Liver (tissue), 9 donors: ENCODE results near the gene ANKRD33B. TPM values are rescaled to one million over a fixed set of nuclear protein-coding genes. Genes with fewer than 3 reads are reported as not detected.

ENCODE experiments used
- DNase-seq: peaks from one replicate; pipeline ENCODE4 v3.0.0-alpha.2; 2017; ENCODE audit warnings: low spot score
- H3K27ac ChIP-seq, 2 donors: one replicate each; pipeline ENCODE4 v1.7.0; 2013; ENCODE audit warnings: inconsistent platforms in 2 of 2, low read length in 2 of 2, control low read depth in 1 of 2, low read depth in 1 of 2, mild to moderate bottlenecking in 1 of 2
- H3K27me3 ChIP-seq, 4 donors: one replicate each; pipeline versions ENCODE4 v1.6.1 to v1.7.0; 2013; ENCODE audit warnings: low read length in 3 of 4, inconsistent platforms in 1 of 4, mild to moderate bottlenecking in 1 of 4, moderate library complexity in 1 of 4; ENCODE audit not compliant: control insufficient read depth in 4 of 4, insufficient read depth in 4 of 4
- H3K36me3 ChIP-seq, 4 donors: one replicate each; pipeline versions ENCODE4 v1.6.1 to v1.7.0; 2013; ENCODE audit warnings: low read length in 3 of 4, mild to moderate bottlenecking in 3 of 4, low read depth in 1 of 4, moderate library complexity in 1 of 4; ENCODE audit not compliant: control insufficient read depth in 4 of 4, insufficient read depth in 3 of 4
- H3K4me1 ChIP-seq, 4 donors: one replicate each; pipeline versions ENCODE4 v1.6.1 to v1.7.0; 2013; ENCODE audit warnings: low read length in 3 of 4, mild to moderate bottlenecking in 3 of 4, moderate library complexity in 1 of 4; ENCODE audit not compliant: control insufficient read depth in 4 of 4, insufficient read depth in 4 of 4
- H3K4me3 ChIP-seq, 3 donors: one replicate each; pipeline versions ENCODE4 v1.6.1 to v1.7.0; 2013; ENCODE audit warnings: low read length in 3 of 3, control low read depth in 1 of 3, low read depth in 1 of 3, mild to moderate bottlenecking in 1 of 3
- H3K9ac ChIP-seq, 2 donors: one replicate each; pipeline ENCODE4 v1.7.0; 2013; ENCODE audit warnings: low read length in 2 of 2, mild to moderate bottlenecking in 2 of 2, moderate library complexity in 2 of 2, control low read depth in 1 of 2, low read depth in 1 of 2
- H3K9me3 ChIP-seq, 4 donors: one replicate each; pipeline versions ENCODE4 v1.6.1 to v1.7.0; 2013; ENCODE audit warnings: low read length in 3 of 4; ENCODE audit not compliant: control insufficient read depth in 4 of 4
- CTCF ChIP-seq: fragments of 150-350 bp; IDR thresholded peaks from 2 replicates; pipeline ENCODE4 v1.5.1; 2017; ENCODE audit warnings: improper control_type of control experiment, low read depth, low read length; ENCODE audit not compliant: missing input control
- EGR1 ChIP-seq, 2 donors: IDR thresholded peaks; 2 replicates each; pipeline ENCODE4 v1.6.1; 2016 to 2018; ENCODE audit warnings: antibody characterized with exemption in 2 of 2, low read depth in 2 of 2
- FOXA1 ChIP-seq: IDR thresholded peaks from 2 replicates; pipeline ENCODE4 v1.6.1; 2016; ENCODE audit warnings: antibody characterized with exemption
- FOXA2 ChIP-seq: IDR thresholded peaks from 2 replicates; pipeline ENCODE4 v1.6.1; 2016; ENCODE audit warnings: antibody characterized with exemption
- GABPA ChIP-seq, 2 donors: IDR thresholded peaks in 1 of 2; conservative IDR thresholded peaks in 1 of 2; 2 replicates each; pipeline ENCODE4 v1.6.1; 2016; ENCODE audit warnings: antibody characterized with exemption in 2 of 2, mild to moderate bottlenecking in 1 of 2, moderate library complexity in 1 of 2
- HNF4A ChIP-seq, 2 donors: conservative IDR thresholded peaks; 2 replicates each; pipeline ENCODE4 v1.6.1; 2016; ENCODE audit warnings: antibody characterized with exemption in 2 of 2, mild to moderate bottlenecking in 2 of 2
- HNF4G ChIP-seq: IDR thresholded peaks from 2 replicates; pipeline ENCODE4 v1.6.1; 2016; ENCODE audit warnings: antibody characterized with exemption
- JUND ChIP-seq, 2 donors: IDR thresholded peaks; 2 replicates each; pipeline ENCODE4 v1.6.1; 2016; ENCODE audit warnings: antibody characterized with exemption in 2 of 2
- NR2F2 ChIP-seq: IDR thresholded peaks from 2 replicates; pipeline ENCODE4 v1.6.1; 2016; ENCODE audit warnings: antibody characterized with exemption
- RAD21 ChIP-seq, 2 donors: IDR thresholded peaks; 2 replicates each; pipeline ENCODE4 v1.6.1; 2016; ENCODE audit warnings: antibody characterized with exemption in 2 of 2, mild to moderate bottlenecking in 2 of 2
- REST ChIP-seq: IDR thresholded peaks from 2 replicates; pipeline ENCODE4 v1.6.1; 2016; ENCODE audit warnings: antibody characterized with exemption, mild to moderate bottlenecking
- RXRA ChIP-seq, 2 donors: IDR thresholded peaks; 2 replicates each; pipeline ENCODE4 v1.6.1; 2017 to 2018; ENCODE audit warnings: antibody characterized with exemption in 2 of 2, mild to moderate bottlenecking in 1 of 2
- SP1 ChIP-seq: IDR thresholded peaks from 2 replicates; pipeline ENCODE4 v1.6.1; 2018; ENCODE audit warnings: antibody characterized with exemption, mild to moderate bottlenecking
- TAF1 ChIP-seq: conservative IDR thresholded peaks from 2 replicates; pipeline ENCODE4 v1.6.1; 2016; ENCODE audit warnings: antibody characterized with exemption, mild to moderate bottlenecking
- YY1 ChIP-seq: IDR thresholded peaks from 2 replicates; pipeline ENCODE4 v1.6.1; 2016; ENCODE audit warnings: antibody characterized with exemption, mild to moderate bottlenecking
- WGBS: extraction: QIAGEN DNeasy Blood & Tissue Kit; methylation state at CpG from one replicate; pipeline ENCODE4 v1.1.7; 2013; 5-methylcytosine and 5-hydroxymethylcytosine counted together
- polyA plus RNA-seq, 2 donors: library from polyadenylated mRNA; stranded (reverse) in 1 of 2; unstranded in 1 of 2; fragments of 200-250 nt in 1 of 2; fragments of >200 nt in 1 of 2; fragmentation: Nextera tagmentation in 1 of 2; extraction: Ambion mirVana in 1 of 2; gene quantifications; one replicate each; pipeline versions ENCODE4 v1.2.1 to v1.2.3, GENCODE V29; 2013 to 2015
- total RNA-seq, 2 donors: library from RNA; depleted of rRNA; stranded (reverse); fragments of >200 nt; gene quantifications; one replicate each; pipeline ENCODE4 v1.2.3, GENCODE V29; 2014
- TF ChIP-seq, protein P1 (sequence below): IDR thresholded peaks from 2 replicates; pipeline ENCODE4 v1.6.1; 2016; ENCODE audit warnings: antibody characterized with exemption
- donor health status: healthy.
- donor health status: healthy.
- donor health status: healthy.
- donor health status: healthy.
- donor health status: healthy.

ANKRD33B gene
- total and polyA plus RNA-seq, 4 donors = 0.09 to 1.9 (median 0.25) TPM; not detected in 1

DNA sequence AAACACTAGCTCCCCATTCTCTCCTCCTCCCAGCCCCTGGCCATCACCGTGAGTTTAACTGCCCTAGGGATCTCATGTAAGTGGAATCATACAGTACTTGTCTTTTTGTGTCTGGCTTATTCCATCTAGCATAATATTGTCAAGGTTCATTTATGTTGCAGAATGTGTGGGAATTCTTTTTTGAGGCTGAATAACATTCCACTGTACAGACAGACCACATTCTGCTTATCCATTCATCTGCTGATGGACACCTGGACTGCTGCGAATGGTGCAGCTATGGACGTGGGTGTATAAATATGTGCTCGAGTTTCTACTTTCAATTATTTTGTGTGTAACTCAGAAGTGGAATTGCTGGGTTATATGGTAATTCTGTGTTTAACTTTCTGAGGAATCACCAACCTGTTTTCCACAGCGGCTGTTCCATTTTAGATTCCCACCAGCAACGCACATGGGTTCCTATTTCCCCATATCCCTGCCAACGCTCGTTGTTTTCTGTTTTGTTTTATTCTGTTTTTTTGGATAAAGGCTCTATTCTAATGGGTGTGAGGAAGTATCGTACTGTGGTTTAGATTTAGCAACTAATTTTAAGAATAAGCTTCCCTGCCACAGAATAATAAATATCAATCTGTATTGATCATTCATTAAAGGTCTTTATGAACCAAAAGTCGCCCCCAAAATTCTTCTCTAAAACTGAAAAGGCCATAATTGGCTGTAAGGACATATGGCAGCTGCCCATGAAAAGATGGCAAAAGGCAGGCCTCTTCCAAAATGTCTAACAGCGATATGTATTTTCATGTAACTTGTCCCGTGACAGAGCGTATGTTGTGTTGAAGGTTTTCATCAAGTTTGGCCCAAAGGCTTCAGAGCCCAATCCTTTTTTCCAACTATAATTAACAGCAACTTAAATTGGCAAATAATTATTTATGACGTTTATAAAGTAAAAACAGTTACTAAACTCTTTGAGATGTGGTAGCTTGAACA, 126.9 kb downstream of the ANKRD33B start:
- 91% methylated on average over 14 of the region's 14 CpGs for WGBS
- no peaks in the 10 kb centered on the region for H3K9me3 ChIP-seq
- no peak for DNase-seq
- H3K4me3 ChIP-seq = no peak overlapping the region
- H3K27me3 ChIP-seq = no peaks in the 10 kb centered on the region
- H3K36me3 ChIP-seq = peaks cover 0 to 8% (median 3%) of the 10 kb centered on the region in 4 donors
- H3K27ac ChIP-seq = no peak overlapping the region
- TF ChIP-seq TAF1 = no peak
- TF ChIP-seq RXRA (IDR thresholded peaks at IDR 0.05) = no peak
- TF ChIP-seq FOXA1 = no peak
- TF ChIP-seq FOXA2 = no peak
- TF ChIP-seq HNF4A (conservative IDR thresholded peaks at IDR 0.05) = no peak
- no peak for TF ChIP-seq GABPA (IDR thresholded peaks at IDR 0.05 in 1 of 2, conservative IDR thresholded peaks at IDR 0.05 in 1 of 2)
- TF ChIP-seq NR2F2 = no peak
- no peak for TF ChIP-seq YY1
- H3K4me1 ChIP-seq = peaks cover 0 to 6% (median 2%) of the 10 kb centered on the region in 4 donors
- H3K9ac ChIP-seq = no peak overlapping the region

DNA sequence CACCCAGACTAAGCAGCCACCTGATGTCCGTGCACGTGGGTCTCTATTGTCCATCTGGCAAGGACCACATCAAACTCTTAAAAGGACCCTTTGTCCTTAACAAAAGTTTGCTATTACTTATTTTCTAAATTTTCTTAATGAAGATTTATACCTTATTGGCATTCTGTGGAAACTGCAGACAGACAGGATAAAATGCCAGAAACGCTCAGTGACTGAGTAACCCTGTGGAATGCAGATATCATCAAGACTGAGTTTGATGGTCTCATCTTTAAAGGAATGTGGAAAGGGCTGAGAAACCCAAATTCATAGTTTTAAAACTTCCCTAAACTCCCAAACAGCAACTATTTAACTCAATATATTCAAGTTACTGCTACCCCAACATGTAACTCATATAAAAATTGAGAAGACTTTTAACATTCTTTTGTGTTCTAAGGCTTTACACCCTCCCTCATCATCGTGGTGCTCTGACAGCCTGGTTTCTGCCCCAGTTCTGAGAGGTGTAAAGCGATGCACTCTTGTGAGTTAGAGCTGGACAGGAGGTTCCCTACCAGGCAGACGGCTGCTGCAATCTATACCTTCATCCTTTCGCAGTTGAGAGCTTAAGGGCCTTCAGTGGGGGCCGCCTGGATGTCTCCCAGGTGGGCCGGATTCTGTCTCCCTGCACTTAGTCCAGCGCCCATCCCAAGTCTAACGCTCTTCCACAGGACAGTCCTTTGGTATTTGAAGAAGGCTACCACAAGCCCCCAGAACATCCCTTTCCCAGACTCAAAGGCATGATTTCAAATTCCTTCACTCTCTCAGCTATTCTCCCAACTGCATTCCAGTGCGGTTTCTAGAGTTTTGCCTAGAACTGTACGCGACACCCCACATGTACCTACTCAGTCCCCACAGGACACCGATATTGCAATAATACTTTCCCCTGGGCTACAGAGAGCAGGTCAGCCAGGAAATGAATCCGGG, 128.2 kb downstream of the ANKRD33B start:
- 92% methylated on average over 16 of the region's 16 CpGs for WGBS
- H3K27ac ChIP-seq = no peak overlapping the region
- H3K4me3 ChIP-seq = no peak overlapping the region
- no peak overlapping the region for H3K9ac ChIP-seq
- H3K4me1 ChIP-seq = peaks cover 0 to 8% (median 2%) of the 10 kb centered on the region in 4 donors
- DNase-seq = no peak
- peaks cover 0 to 6% (median 3%) of the 10 kb centered on the region in 4 donors for H3K36me3 ChIP-seq
- H3K9me3 ChIP-seq = no peaks in the 10 kb centered on the region
- TF ChIP-seq EGR1 (IDR thresholded peaks at IDR 0.05; ENCODE audit: low read depth in 2 of 2) (no peak), REST (no peak), NR2F2 (no peak), JUND (IDR thresholded peaks at IDR 0.05) (no peak), RAD21 (IDR thresholded peaks at IDR 0.05) (no peak), FOXA2 (no peak), FOXA1 (no peak), SP1 (no peak), YY1 (no peak), HNF4A (conservative IDR thresholded peaks at IDR 0.05) (no peak), TAF1 (no peak), CTCF (no peak), GABPA (IDR thresholded peaks at IDR 0.05 in 1 of 2, conservative IDR thresholded peaks at IDR 0.05 in 1 of 2) (no peak), HNF4G (no peak)
- TF ChIP-seq, protein P1, sequence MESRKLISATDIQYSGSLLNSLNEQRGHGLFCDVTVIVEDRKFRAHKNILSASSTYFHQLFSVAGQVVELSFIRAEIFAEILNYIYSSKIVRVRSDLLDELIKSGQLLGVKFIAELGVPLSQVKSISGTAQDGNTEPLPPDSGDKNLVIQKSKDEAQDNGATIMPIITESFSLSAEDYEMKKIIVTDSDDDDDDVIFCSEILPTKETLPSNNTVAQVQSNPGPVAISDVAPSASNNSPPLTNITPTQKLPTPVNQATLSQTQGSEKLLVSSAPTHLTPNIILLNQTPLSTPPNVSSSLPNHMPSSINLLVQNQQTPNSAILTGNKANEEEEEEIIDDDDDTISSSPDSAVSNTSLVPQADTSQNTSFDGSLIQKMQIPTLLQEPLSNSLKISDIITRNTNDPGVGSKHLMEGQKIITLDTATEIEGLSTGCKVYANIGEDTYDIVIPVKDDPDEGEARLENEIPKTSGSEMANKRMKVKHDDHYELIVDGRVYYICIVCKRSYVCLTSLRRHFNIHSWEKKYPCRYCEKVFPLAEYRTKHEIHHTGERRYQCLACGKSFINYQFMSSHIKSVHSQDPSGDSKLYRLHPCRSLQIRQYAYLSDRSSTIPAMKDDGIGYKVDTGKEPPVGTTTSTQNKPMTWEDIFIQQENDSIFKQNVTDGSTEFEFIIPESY = no peak
- H3K27me3 ChIP-seq = no peaks in the 10 kb centered on the region
